HEK293 (cell line): Measurements from ENCODE around the gene VTN.

Experiments used
- AEBP2 ChIP-seq: fragments of 450-650 bp; formaldehyde crosslinking; IDR thresholded peaks from 2 replicates; pipeline ENCODE4 v1.5.1; 2016; ENCODE audit warnings: missing biosample characterization, missing genetic modification characterization, borderline replicate concordance
- ELK4 ChIP-seq: IDR thresholded peaks from 2 replicates; pipeline ENCODE4 v1.6.1; 2011; ENCODE audit warnings: mild to moderate bottlenecking, low read depth, low read length, borderline replicate concordance
- FEZF1 ChIP-seq: fragments of 450-650 bp; formaldehyde crosslinking; IDR thresholded peaks from 2 replicates; pipeline ENCODE4 v1.5.1; 2016; ENCODE audit warnings: missing biosample characterization, missing genetic modification characterization
- GFI1B ChIP-seq: fragments of 450-650 bp; formaldehyde crosslinking; IDR thresholded peaks from 2 replicates; pipeline ENCODE4 v1.5.1; 2016; ENCODE audit warnings: missing biosample characterization, missing genetic modification characterization
- IKZF3 ChIP-seq: fragments of 450-650 bp; IDR thresholded peaks from 2 replicates; pipeline ENCODE4 v1.5.0; 2018; ENCODE audit warnings: missing biosample characterization, mild to moderate bottlenecking, missing genetic modification characterization, moderate library complexity
- KLF9 ChIP-seq: fragments of 450-650 bp; formaldehyde crosslinking; IDR thresholded peaks from 2 replicates; pipeline ENCODE4 v1.5.1; 2016; ENCODE audit warnings: missing biosample characterization, missing genetic modification characterization, low read depth
- OVOL3 ChIP-seq: fragments of 450-650 bp; formaldehyde crosslinking; IDR thresholded peaks from 2 replicates; pipeline ENCODE4 v1.5.1; 2016; ENCODE audit warnings: missing biosample characterization, missing genetic modification characterization
- SCRT1 ChIP-seq: fragments of 450-650 bp; formaldehyde crosslinking; IDR thresholded peaks from 2 replicates; pipeline ENCODE4 v1.5.1; 2016; ENCODE audit warnings: missing biosample characterization, missing genetic modification characterization, borderline replicate concordance
- SP7 ChIP-seq: fragments of 450-650 bp; formaldehyde crosslinking; IDR thresholded peaks from 2 replicates; pipeline ENCODE4 v1.5.1; 2016; ENCODE audit warnings: missing biosample characterization, missing genetic modification characterization
- ZBTB10 ChIP-seq: fragments of 450-650 bp; formaldehyde crosslinking; IDR thresholded peaks from 2 replicates; pipeline ENCODE4 v1.5.1; 2016; ENCODE audit warnings: missing biosample characterization, missing genetic modification characterization
- ZFP3 ChIP-seq: fragments of 450-650 bp; formaldehyde crosslinking; IDR thresholded peaks from 2 replicates; pipeline ENCODE4 v1.5.1; 2016; ENCODE audit warnings: low read depth, missing biosample characterization, missing genetic modification characterization
- ZFP37 ChIP-seq: fragments of 450-650 bp; formaldehyde crosslinking; IDR thresholded peaks from 2 replicates; pipeline ENCODE4 v1.5.1; 2016; ENCODE audit warnings: missing biosample characterization, missing genetic modification characterization
- ZIC2 ChIP-seq: fragments of 450-650 bp; formaldehyde crosslinking; IDR thresholded peaks from 2 replicates; pipeline ENCODE4 v1.5.1; 2016; ENCODE audit warnings: missing biosample characterization, missing genetic modification characterization
- ZNF132 ChIP-seq: fragments of 450-650 bp; formaldehyde crosslinking; IDR thresholded peaks from 2 replicates; pipeline ENCODE4 v1.5.1; 2017; ENCODE audit warnings: missing biosample characterization, missing genetic modification characterization, borderline replicate concordance
- ZNF2 ChIP-seq: fragments of 450-650 bp; formaldehyde crosslinking; IDR thresholded peaks from 2 replicates; pipeline ENCODE4 v1.5.1; 2016; ENCODE audit warnings: missing biosample characterization, missing genetic modification characterization
- ZNF239 ChIP-seq: fragments of 450-650 bp; formaldehyde crosslinking; IDR thresholded peaks from 2 replicates; pipeline ENCODE4 v1.5.1; 2016; ENCODE audit warnings: missing biosample characterization, missing genetic modification characterization
- ZNF324 ChIP-seq: fragments of 450-650 bp; formaldehyde crosslinking; IDR thresholded peaks from 2 replicates; pipeline ENCODE4 v1.5.1; 2016; ENCODE audit warnings: missing biosample characterization, missing genetic modification characterization
- ZNF341 ChIP-seq: fragments of 450-650 bp; formaldehyde crosslinking; IDR thresholded peaks from 2 replicates; pipeline ENCODE4; 2016; ENCODE audit warnings: low read depth, missing biosample characterization, missing genetic modification characterization
- ZNF354C ChIP-seq: fragments of 450-650 bp; formaldehyde crosslinking; IDR thresholded peaks from 2 replicates; pipeline ENCODE4 v1.5.1; 2016; ENCODE audit warnings: missing biosample characterization, missing genetic modification characterization, low read depth, borderline replicate concordance
- ZNF398 ChIP-seq: fragments of 450-650 bp; formaldehyde crosslinking; IDR thresholded peaks from 2 replicates; pipeline ENCODE4 v1.5.1; 2017; ENCODE audit warnings: missing biosample characterization, missing genetic modification characterization
- ZNF423 ChIP-seq: fragments of 450-650 bp; formaldehyde crosslinking; IDR thresholded peaks from 2 replicates; pipeline ENCODE4 v1.5.1; 2016; ENCODE audit warnings: missing biosample characterization, missing genetic modification characterization
- ZNF629 ChIP-seq: fragments of 450-650 bp; formaldehyde crosslinking; IDR thresholded peaks from 2 replicates; pipeline ENCODE4 v1.5.1; 2017; ENCODE audit warnings: missing biosample characterization, missing genetic modification characterization
- ZNF768 ChIP-seq: fragments of 450-650 bp; formaldehyde crosslinking; IDR thresholded peaks from 2 replicates; pipeline ENCODE4 v1.5.1; 2018; ENCODE audit warnings: missing biosample characterization, mild to moderate bottlenecking, missing genetic modification characterization
- TF ChIP-seq, protein P1 (sequence below): fragments of 450-650 bp; formaldehyde crosslinking; IDR thresholded peaks from 2 replicates; pipeline ENCODE4 v1.5.1; 2016; ENCODE audit warnings: missing biosample characterization, missing genetic modification characterization
- TF ChIP-seq, protein P2 (sequence below): fragments of 450-650 bp; formaldehyde crosslinking; IDR thresholded peaks from 2 replicates; pipeline ENCODE4 v1.5.1; 2016; ENCODE audit warnings: missing biosample characterization, missing genetic modification characterization
- TF ChIP-seq, protein P3 (sequence below): fragments of 450-650 bp; formaldehyde crosslinking; IDR thresholded peaks from 2 replicates; pipeline ENCODE4 v1.5.1; 2016; ENCODE audit warnings: missing biosample characterization, missing genetic modification characterization

VTN gene

DNA sequence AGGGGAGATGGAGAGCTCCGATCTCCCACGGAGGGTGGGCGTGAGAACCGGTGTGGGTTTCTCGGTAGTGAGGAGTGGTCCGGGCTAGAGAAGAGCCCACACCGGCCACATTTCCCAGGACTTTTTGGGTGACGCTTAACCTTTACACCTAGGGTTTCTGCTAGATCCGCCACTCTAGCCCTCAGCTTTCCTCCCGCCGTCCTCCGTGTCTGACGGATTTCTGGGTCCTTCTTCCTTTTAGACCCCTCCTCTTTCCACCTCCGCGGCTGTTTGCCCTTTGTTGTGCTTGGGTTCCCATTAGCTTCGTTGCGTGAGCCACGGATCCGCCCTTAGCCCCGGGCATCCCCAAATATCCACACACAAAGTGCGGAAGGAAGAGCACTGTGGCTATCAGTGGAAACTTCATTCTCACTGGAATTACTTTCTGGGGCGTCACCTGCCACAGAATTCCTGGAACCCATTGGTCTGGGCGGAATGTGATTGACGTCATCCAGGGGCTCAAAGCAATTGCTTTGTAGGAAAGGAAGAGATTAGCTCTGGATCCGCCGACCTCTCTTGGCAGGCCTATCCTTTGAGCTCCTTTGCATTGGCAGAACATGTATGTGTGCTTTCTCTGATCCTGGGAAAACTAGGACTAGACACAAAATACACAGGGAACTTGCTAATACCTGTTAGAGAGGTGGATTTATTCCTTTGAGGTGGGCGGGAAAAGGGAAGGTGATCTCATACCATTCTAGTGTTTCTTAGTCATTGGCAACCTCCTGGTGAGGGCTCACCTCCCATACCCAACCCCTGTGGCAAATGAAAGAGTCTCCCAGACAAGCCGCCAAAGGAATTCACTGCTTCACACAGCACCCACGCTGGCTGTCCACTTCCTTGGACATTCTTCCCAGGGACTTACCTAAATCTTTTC lies 33.9 kb downstream of the VTN start (continued):
- TF ChIP-seq AEBP2 = no peak
- TF ChIP-seq FEZF1 (tag by site-specific recombination) = no peak
- no peak for TF ChIP-seq OVOL3
- no peak; the same call in 1 of the 2 replicates for TF ChIP-seq ZBTB10 (tag by site-specific recombination)
- TF ChIP-seq IKZF3 (tag by site-specific recombination) = peak; percentile 63
- peak; percentile 72; the same call in 1 of the 2 replicates for TF ChIP-seq ZNF341 (tag by site-specific recombination)
- no peak for TF ChIP-seq ZNF239 (tag by site-specific recombination)
- no peak for TF ChIP-seq ZNF132 (tag by site-specific recombination)
- no peak for TF ChIP-seq SCRT1 (tag by site-specific recombination)
- 0 out of 2 replicates have a peak, but pooled peaks have one; percentile 14 for TF ChIP-seq ZNF398 (tag by site-specific recombination)
- 0 out of 2 replicates have a peak, but pooled peaks have one; percentile 15 for TF ChIP-seq ZNF324
- no peak for TF ChIP-seq ELK4
- TF ChIP-seq GFI1B (tag by site-specific recombination) = no peak
- TF ChIP-seq ZNF768 (tag by site-specific recombination) = no peak
- peak; percentile 51; the same call in 1 of the 2 replicates for TF ChIP-seq KLF9 (tag by site-specific recombination)
- peak; percentile 26; the same call in 1 of the 2 replicates for TF ChIP-seq ZFP37 (tag by site-specific recombination)
- peak; percentile 63; the same call in 1 of the 2 replicates for TF ChIP-seq SP7
- peak; percentile 39; the same call in 1 of the 2 replicates for TF ChIP-seq ZIC2
- no peak for TF ChIP-seq ZFP3 (tag by site-specific recombination)
- no peak for TF ChIP-seq ZNF354C (tag by site-specific recombination)
- TF ChIP-seq, protein P1, sequence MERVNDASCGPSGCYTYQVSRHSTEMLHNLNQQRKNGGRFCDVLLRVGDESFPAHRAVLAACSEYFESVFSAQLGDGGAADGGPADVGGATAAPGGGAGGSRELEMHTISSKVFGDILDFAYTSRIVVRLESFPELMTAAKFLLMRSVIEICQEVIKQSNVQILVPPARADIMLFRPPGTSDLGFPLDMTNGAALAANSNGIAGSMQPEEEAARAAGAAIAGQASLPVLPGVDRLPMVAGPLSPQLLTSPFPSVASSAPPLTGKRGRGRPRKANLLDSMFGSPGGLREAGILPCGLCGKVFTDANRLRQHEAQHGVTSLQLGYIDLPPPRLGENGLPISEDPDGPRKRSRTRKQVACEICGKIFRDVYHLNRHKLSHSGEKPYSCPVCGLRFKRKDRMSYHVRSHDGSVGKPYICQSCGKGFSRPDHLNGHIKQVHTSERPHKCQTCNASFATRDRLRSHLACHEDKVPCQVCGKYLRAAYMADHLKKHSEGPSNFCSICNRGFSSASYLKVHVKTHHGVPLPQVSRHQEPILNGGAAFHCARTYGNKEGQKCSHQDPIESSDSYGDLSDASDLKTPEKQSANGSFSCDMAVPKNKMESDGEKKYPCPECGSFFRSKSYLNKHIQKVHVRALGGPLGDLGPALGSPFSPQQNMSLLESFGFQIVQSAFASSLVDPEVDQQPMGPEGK = peak; percentile 34
- peak; percentile 96 for TF ChIP-seq ZNF629 (tag by site-specific recombination)
- TF ChIP-seq ZNF2 = no peak
- no peak for TF ChIP-seq ZNF423 (tag by site-specific recombination)
- TF ChIP-seq, protein P2, sequence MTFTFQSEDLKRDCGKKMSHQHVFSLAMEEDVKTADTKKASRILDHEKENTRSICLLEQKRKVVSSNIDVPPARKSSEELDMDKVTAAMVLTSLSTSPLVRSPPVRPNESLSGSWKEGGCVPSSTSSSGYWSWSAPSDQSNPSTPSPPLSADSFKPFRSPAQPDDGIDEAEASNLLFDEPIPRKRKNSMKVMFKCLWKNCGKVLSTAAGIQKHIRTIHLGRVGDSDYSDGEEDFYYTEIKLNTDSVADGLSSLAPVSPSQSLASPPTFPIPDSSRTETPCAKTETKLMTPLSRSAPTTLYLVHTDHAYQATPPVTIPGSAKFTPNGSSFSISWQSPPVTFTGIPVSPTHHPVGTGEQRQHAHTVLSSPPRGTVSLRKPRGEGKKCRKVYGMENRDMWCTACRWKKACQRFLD (tag by site-specific recombination) = no peak
- TF ChIP-seq, protein P3, sequence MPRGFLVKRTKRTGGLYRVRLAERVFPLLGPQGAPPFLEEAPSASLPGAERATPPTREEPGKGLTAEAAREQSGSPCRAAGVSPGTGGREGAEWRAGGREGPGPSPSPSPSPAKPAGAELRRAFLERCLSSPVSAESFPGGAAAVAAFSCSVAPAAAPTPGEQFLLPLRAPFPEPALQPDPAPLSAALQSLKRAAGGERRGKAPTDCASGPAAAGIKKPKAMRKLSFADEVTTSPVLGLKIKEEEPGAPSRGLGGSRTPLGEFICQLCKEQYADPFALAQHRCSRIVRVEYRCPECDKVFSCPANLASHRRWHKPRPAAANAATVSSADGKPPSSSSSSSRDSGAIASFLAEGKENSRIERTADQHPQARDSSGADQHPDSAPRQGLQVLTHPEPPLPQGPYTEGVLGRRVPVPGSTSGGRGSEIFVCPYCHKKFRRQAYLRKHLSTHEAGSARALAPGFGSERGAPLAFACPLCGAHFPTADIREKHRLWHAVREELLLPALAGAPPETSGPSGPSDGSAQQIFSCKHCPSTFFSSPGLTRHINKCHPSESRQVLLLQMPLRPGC = peak; percentile 43; the same call in 1 of the 2 replicates
